GM23248 (cell line): ENCODE measurements around the gene SPOCK3. TPM values are rescaled to one million over a fixed set of nuclear protein-coding genes. Genes with fewer than 3 reads are reported as not detected.

Source experiments
- DNase-seq: peaks from one replicate; pipeline ENCODE4 v3.0.0-alpha.2; 2015
- H2AFZ ChIP-seq: fragments of 200-600 bp; sonication (generic); 2 replicates; pipeline ENCODE4 v1.6.1; 2016; ENCODE audit warnings: antibody characterized with exemption
- H3F3A ChIP-seq: fragments of 200-600 bp; sonication (generic); 2 replicates; pipeline ENCODE4 v1.6.1; 2016; ENCODE audit warnings: mild to moderate bottlenecking, antibody characterized with exemption, mixed run types; ENCODE audit not compliant: insufficient read depth
- H3K27ac ChIP-seq: fragments of 200-600 bp; sonication (generic); 2 replicates; pipeline ENCODE4 v1.5.1; 2016; ENCODE audit warnings: mild to moderate bottlenecking
- H3K27me3 ChIP-seq: fragments of 200-600 bp; sonication (generic); replicated peaks from 2 replicates; pipeline ENCODE4 v1.6.1; 2016; ENCODE audit warnings: mild to moderate bottlenecking; ENCODE audit not compliant: insufficient read depth
- H3K36me3 ChIP-seq: fragments of 200-600 bp; sonication (generic); 2 replicates; pipeline ENCODE4 v1.6.1; 2016; ENCODE audit warnings: low read depth, mild to moderate bottlenecking
- H3K4me1 ChIP-seq: fragments of 200-600 bp; sonication (generic); 2 replicates; pipeline ENCODE4 v1.6.1; 2016; ENCODE audit warnings: mild to moderate bottlenecking; ENCODE audit not compliant: insufficient read depth
- H3K4me2 ChIP-seq: fragments of 200-600 bp; sonication (generic); one replicate; pipeline ENCODE4 v1.6.1; 2016; ENCODE audit warnings: mild to moderate bottlenecking; ENCODE audit not compliant: unreplicated experiment
- H3K4me3 ChIP-seq: fragments of 200-600 bp; sonication (generic); 2 replicates; pipeline ENCODE4 v1.5.1; 2016; ENCODE audit warnings: mild to moderate bottlenecking
- H3K79me2 ChIP-seq: fragments of 200-600 bp; sonication (generic); 2 replicates; pipeline ENCODE4 v1.6.1; 2016; ENCODE audit warnings: mild to moderate bottlenecking; ENCODE audit not compliant: insufficient read depth
- H3K9ac ChIP-seq: fragments of 200-600 bp; sonication (generic); 2 replicates; pipeline ENCODE4 v1.6.1; 2016; ENCODE audit warnings: mild to moderate bottlenecking
- H3K9me2 ChIP-seq: fragments of 200-600 bp; sonication (generic); 2 replicates; pipeline ENCODE4 v1.6.1; 2016; ENCODE audit warnings: mixed run types, mild to moderate bottlenecking, moderate library complexity; ENCODE audit not compliant: insufficient read depth
- H3K9me3 ChIP-seq: fragments of 200-600 bp; sonication (generic); one replicate; pipeline ENCODE4 v1.6.1; 2017; ENCODE audit warnings: low read depth
- H4K20me1 ChIP-seq: fragments of 200-600 bp; sonication (generic); 2 replicates; pipeline ENCODE4 v1.6.0; 2016; ENCODE audit not compliant: insufficient read depth
- EZH2 ChIP-seq: fragments of 200-600 bp; sonication (generic); IDR thresholded peaks from 2 replicates; pipeline ENCODE4 v1.6.1; 2018; ENCODE audit warnings: antibody characterized with exemption, mild to moderate bottlenecking; ENCODE audit not compliant: insufficient read depth, poor library complexity, severe bottlenecking
- EZH2phosphoT487 ChIP-seq: fragments of 200-600 bp; sonication (generic); IDR thresholded peaks from 2 replicates; pipeline ENCODE4 v1.6.1; 2018; ENCODE audit warnings: antibody characterized with exemption, moderate library complexity, mild to moderate bottlenecking, low read depth; ENCODE audit not compliant: insufficient read depth
- WGBS, 2 experiments: methylation state at CpG; one replicate each; pipeline ENCODE4 v1.1.6; 2015 to 2017; ENCODE audit warnings: low lambda C conversion rate in 2 of 2, low coverage in 1 of 2; ENCODE audit errors: missing lambda C conversion rate in 2 of 2; 5-methylcytosine and 5-hydroxymethylcytosine counted together
- in situ Hi-C: fragments of 300-500 bp; cut with MboI; formaldehyde crosslinking; loops from 2 replicates; pipeline ENCODE4 v1.15.0; 2020
- polyA plus RNA-seq: library from polyadenylated mRNA; unstranded; fragments of >200 nt; fragmentation: Nextera tagmentation; extraction: Ambion mirVana; gene quantifications from 2 replicates; pipeline ENCODE4 v1.2.1, GENCODE V29; 2016
- total RNA-seq: library from RNA; depleted of rRNA; stranded (reverse); fragments of >200 nt; shearing (Covaris generic); gene quantifications from 2 replicates; pipeline ENCODE4 v1.2.3, GENCODE V29; 2014

SPOCK3 gene
- total and polyA plus RNA-seq, 2 experiments from 2014 or later, result not detected

- in situ Hi-C loops, result no loop called here
- no peaks in the 10 kb centered on the region for H4K20me1 ChIP-seq
- H3K9ac ChIP-seq, result no peak overlapping the region
- no peaks in the 10 kb centered on the region for H3K9me2 ChIP-seq
- no peaks in the 10 kb centered on the region for H3K27me3 ChIP-seq
- TF ChIP-seq EZH2, result no peak
- TF ChIP-seq EZH2phosphoT487, result no peak
- H3F3A ChIP-seq, result no peaks in the 10 kb centered on the region
- WGBS, 2 experiments, result 14 to 19% methylated on average over 2 of the region's 2 CpGs
- H3K4me3 ChIP-seq, result no peak overlapping the region
- no peak overlapping the region for H3K4me2 ChIP-seq
- H3K79me2 ChIP-seq, result no peaks in the 10 kb centered on the region
- no peaks in the 10 kb centered on the region for H3K36me3 ChIP-seq
- no peak overlapping the region for H3K27ac ChIP-seq
- H2AFZ ChIP-seq, result no peak overlapping the region
- no peaks in the 10 kb centered on the region for H3K4me1 ChIP-seq
- no peaks in the 10 kb centered on the region for H3K9me3 ChIP-seq
- no peak for DNase-seq
These were observed 133.3 kb downstream of the SPOCK3 start for GRCh38 chr4:167101035-167101434.

GRCh38 chr4:167100120-167100519 lies 134.2 kb downstream of the SPOCK3 start:
- H3K4me2 ChIP-seq, result no peak overlapping the region
- TF ChIP-seq EZH2 (no peak), EZH2phosphoT487 (no peak)
- no peak overlapping the region for H3K27ac ChIP-seq
- H3F3A ChIP-seq, result no peaks in the 10 kb centered on the region
- H3K79me2 ChIP-seq, result no peaks in the 10 kb centered on the region
- no peaks in the 10 kb centered on the region for H3K27me3 ChIP-seq
- H3K4me1 ChIP-seq, result no peaks in the 10 kb centered on the region
- no peak overlapping the region for H3K4me3 ChIP-seq
- H3K9me2 ChIP-seq, result no peaks in the 10 kb centered on the region
- H3K36me3 ChIP-seq, result no peaks in the 10 kb centered on the region
- peak; percentile 17 for DNase-seq
- in situ Hi-C loops, result no loop called here
- no peaks in the 10 kb centered on the region for H3K9me3 ChIP-seq
- H4K20me1 ChIP-seq, result no peaks in the 10 kb centered on the region
- WGBS, 2 experiments, result 0 to 3% methylated on average over 1 of the region's 1 CpG
- H3K9ac ChIP-seq, result no peak overlapping the region
- H2AFZ ChIP-seq, result no peak overlapping the region

GRCh38 chr4:167088115-167088514 lies 146.2 kb downstream of the SPOCK3 start:
- Histone ChIP-seq H3K27ac (no peak overlapping the region), H3K9me2 (no peaks in the 10 kb centered on the region), H3K9ac (no peak overlapping the region), H3K36me3 (no peaks in the 10 kb centered on the region), H3K4me3 (no peak overlapping the region), H3K4me1 (no peaks in the 10 kb centered on the region), H3K79me2 (no peaks in the 10 kb centered on the region), H3K4me2 (no peak overlapping the region), H3K27me3 (no peaks in the 10 kb centered on the region), H3F3A (no peaks in the 10 kb centered on the region), H4K20me1 (no peaks in the 10 kb centered on the region), H3K9me3 (no peaks in the 10 kb centered on the region), H2AFZ (no peak overlapping the region)
- no peak for DNase-seq
- TF ChIP-seq EZH2 (no peak), EZH2phosphoT487 (no peak)
- in situ Hi-C loops, result no loop called here

- Histone ChIP-seq H3K9me3 (no peaks in the 10 kb centered on the region), H3K9me2 (no peaks in the 10 kb centered on the region), H3K4me3 (no peak overlapping the region), H3K4me1 (no peaks in the 10 kb centered on the region), H3K79me2 (no peaks in the 10 kb centered on the region), H3K27ac (no peak overlapping the region), H3K36me3 (no peaks in the 10 kb centered on the region), H3K27me3 (no peaks in the 10 kb centered on the region), H2AFZ (no peak overlapping the region), H3K4me2 (no peak overlapping the region), H4K20me1 (no peaks in the 10 kb centered on the region), H3F3A (no peaks in the 10 kb centered on the region), H3K9ac (no peak overlapping the region)
- no peak for TF ChIP-seq EZH2
- TF ChIP-seq EZH2phosphoT487, result no peak
- in situ Hi-C loops, result no loop called here
- WGBS, 2 experiments, result 29 to 37% methylated on average over 2 of the region's 2 CpGs
- no peak for DNase-seq
These were observed 150.0 kb downstream of the SPOCK3 start for GRCh38 chr4:167084321-167084720.

- H3K9ac ChIP-seq, result no peak overlapping the region
- no peaks in the 10 kb centered on the region for H3K27me3 ChIP-seq
- no peak for DNase-seq
These were observed 154.5 kb downstream of the SPOCK3 start for GRCh38 chr4:167079762-167080161.

More at GRCh38 chr4:167079762-167080161, 154.5 kb downstream of the SPOCK3 start:
- no peaks in the 10 kb centered on the region for H3K36me3 ChIP-seq
- H4K20me1 ChIP-seq, result no peaks in the 10 kb centered on the region
- H3K27ac ChIP-seq, result no peak overlapping the region
- in situ Hi-C loops, result no loop called here
- no peaks in the 10 kb centered on the region for H3F3A ChIP-seq
- H3K79me2 ChIP-seq, result no peaks in the 10 kb centered on the region
- no peaks in the 10 kb centered on the region for H3K4me1 ChIP-seq
- no peaks in the 10 kb centered on the region for H3K9me3 ChIP-seq
- H2AFZ ChIP-seq, result no peak overlapping the region
- TF ChIP-seq EZH2 (no peak), EZH2phosphoT487 (no peak)
- no peaks in the 10 kb centered on the region for H3K9me2 ChIP-seq
- H3K4me3 ChIP-seq, result no peak overlapping the region
- no peak overlapping the region for H3K4me2 ChIP-seq
